C4-2B (cell line): ENCODE results near the gene FGD5.

ENCODE experiments used
- H3K27ac ChIP-seq: fragments of 450-650 bp; 2 replicates; pipeline ENCODE4 v1.5.1; 2017
- CTCF ChIP-seq: fragments of 450-650 bp; conservative IDR thresholded peaks from 2 replicates; pipeline ENCODE4 v1.5.1; 2017; ENCODE audit warnings: mild to moderate bottlenecking
- ZFX ChIP-seq: fragments of 450-650 bp; IDR thresholded peaks from 2 replicates; pipeline ENCODE4 v1.6.1; 2017

FGD5 gene

GRCh38 chr3:14906355-14906971, 87.7 kb downstream of the FGD5 start:
- H3K27ac ChIP-seq, result no peak overlapping the region
- TF ChIP-seq CTCF (no peak), ZFX (no peak)

GRCh38 chr3:14907043-14907966, 88.5 kb downstream of the FGD5 start:
- H3K27ac ChIP-seq, result no peak overlapping the region
- TF ChIP-seq ZFX (no peak), CTCF (no peak)

GRCh38 chr3:14909250-14909649, 90.5 kb downstream of the FGD5 start:
- H3K27ac ChIP-seq, result no peak overlapping the region
- TF ChIP-seq CTCF (no peak), ZFX (no peak)

- TF ChIP-seq ZFX (no peak), CTCF (no peak)
- H3K27ac ChIP-seq, result no peak overlapping the region
These were observed 92.9 kb downstream of the FGD5 start for GRCh38 chr3:14911651-14912050.

- TF ChIP-seq CTCF (no peak), ZFX (no peak)
- no peak overlapping the region for H3K27ac ChIP-seq
These were observed 94.5 kb downstream of the FGD5 start for GRCh38 chr3:14913071-14913925.

- TF ChIP-seq CTCF (no peak; the same call in 1 of the 2 replicates), ZFX (no peak)
- H3K27ac ChIP-seq, result no peak overlapping the region
These were observed 95.4 kb downstream of the FGD5 start for GRCh38 chr3:14913926-14914778.
